Stimulated activated CD8-positive, alpha-beta memory T cell treated with anti-CD3 and anti-CD28 coated beads, Interleukin-12 subunit alpha, Interleukin-12 subunit beta, amount 100 ng/mL, for 4 hours (primary cell): Measurements from ENCODE around the gene PLCH2.

Experiments
- DNase-seq: peaks from one replicate; pipeline ENCODE4 v3.0.0-alpha.2; 2020; ENCODE audit warnings: low read depth

PLCH2 gene

GRCh38 chr1:2477791-2478499, 1.9 kb downstream of the PLCH2 start:
- DNase-seq = no peak

- DNase-seq = no peak
Measured at GRCh38 chr1:2479186-2479585, 3.1 kb downstream of the PLCH2 start.

GRCh38 chr1:2479618-2480017, 3.5 kb downstream of the PLCH2 start:
- DNase-seq = no peak

GRCh38 chr1:2480236-2480985, 4.3 kb downstream of the PLCH2 start:
- no peak for DNase-seq

GRCh38 chr1:2480986-2481364, 4.9 kb downstream of the PLCH2 start:
- no peak for DNase-seq

- no peak for DNase-seq
Measured at GRCh38 chr1:2481885-2482284, 5.8 kb downstream of the PLCH2 start.

- DNase-seq = no peak
Measured at GRCh38 chr1:2482588-2482987, 6.5 kb downstream of the PLCH2 start.

GRCh38 chr1:2483026-2483425, 6.9 kb downstream of the PLCH2 start:
- no peak for DNase-seq

GRCh38 chr1:2483970-2484369, 7.9 kb downstream of the PLCH2 start:
- no peak for DNase-seq

GRCh38 chr1:2486041-2486440, 10.0 kb downstream of the PLCH2 start:
- no peak for DNase-seq

- DNase-seq = no peak
Measured at GRCh38 chr1:2486558-2486957, 10.5 kb downstream of the PLCH2 start.

- no peak for DNase-seq
Measured at GRCh38 chr1:2488688-2489087, 12.6 kb downstream of the PLCH2 start.

GRCh38 chr1:2489615-2490014, 13.5 kb downstream of the PLCH2 start:
- no peak for DNase-seq

GRCh38 chr1:2492091-2492490, 16.0 kb downstream of the PLCH2 start:
- DNase-seq = no peak

GRCh38 chr1:2493218-2493617, 17.1 kb downstream of the PLCH2 start:
- DNase-seq = no peak

- no peak for DNase-seq
Measured at GRCh38 chr1:2493691-2494322, 17.7 kb downstream of the PLCH2 start.

- no peak for DNase-seq
Measured at GRCh38 chr1:2494323-2494693, 18.2 kb downstream of the PLCH2 start.

- DNase-seq = no peak
Measured at GRCh38 chr1:2495026-2495425, 18.9 kb downstream of the PLCH2 start.

GRCh38 chr1:2495546-2495945, 19.5 kb downstream of the PLCH2 start:
- no peak for DNase-seq

GRCh38 chr1:2496087-2496622, 20.1 kb downstream of the PLCH2 start:
- DNase-seq = no peak

GRCh38 chr1:2496746-2497145, 20.7 kb downstream of the PLCH2 start:
- no peak for DNase-seq

- DNase-seq = no peak
Measured at GRCh38 chr1:2497891-2498290, 21.8 kb downstream of the PLCH2 start.

GRCh38 chr1:2498648-2499047, 22.6 kb downstream of the PLCH2 start:
- DNase-seq = no peak
